Stimulated activated CD4-positive, alpha-beta T cell treated with anti-CD3 and anti-CD28 coated beads, Interleukin-12 subunit alpha, Interleukin-12 subunit beta, amount 100 ng/mL, for 48 hours (primary cell): ENCODE data around the gene COL5A1.

ENCODE experiments used
- DNase-seq, 3 donors: peaks; one replicate each; pipeline ENCODE4 v3.0.0-alpha.2; 2020; ENCODE audit warnings: low read depth in 2 of 3, low spot score in 1 of 3

The COL5A1 gene

GRCh38 chr9:134830926-134831720 lies 189.5 kb downstream of the COL5A1 start:
- no peak for DNase-seq

GRCh38 chr9:134832471-134832870 lies 190.9 kb downstream of the COL5A1 start:
- DNase-seq: no peak

- no peak for DNase-seq
Measured at GRCh38 chr9:134833294-134833880, 191.8 kb downstream of the COL5A1 start.

GRCh38 chr9:134834217-134834956 lies 192.8 kb downstream of the COL5A1 start:
- DNase-seq: no peak

GRCh38 chr9:134834957-134835419 lies 193.4 kb downstream of the COL5A1 start:
- DNase-seq: no peak

GRCh38 chr9:134835448-134835847 lies 193.8 kb downstream of the COL5A1 start:
- no peak for DNase-seq

- DNase-seq: no peak
Measured at GRCh38 chr9:134835987-134836386, 194.4 kb downstream of the COL5A1 start.

GRCh38 chr9:134836406-134836970 lies 194.9 kb downstream of the COL5A1 start:
- DNase-seq: no peak

GRCh38 chr9:134837529-134837928 lies 195.9 kb downstream of the COL5A1 start:
- no peak for DNase-seq

- no peak for DNase-seq
Measured at GRCh38 chr9:134838651-134839454, 197.2 kb downstream of the COL5A1 start.

GRCh38 chr9:134839455-134840125 lies 198.0 kb downstream of the COL5A1 start:
- DNase-seq: no peak

GRCh38 chr9:134840511-134840910 lies 198.9 kb downstream of the COL5A1 start:
- DNase-seq: no peak

GRCh38 chr9:134841180-134841904 lies 199.7 kb downstream of the COL5A1 start:
- DNase-seq: no peak

- no peak for DNase-seq
Measured at GRCh38 chr9:134842321-134842720, 200.7 kb downstream of the COL5A1 start.

GRCh38 chr9:134843740-134844139 lies 202.1 kb downstream of the COL5A1 start:
- no peak for DNase-seq

- no peak for DNase-seq
Measured at GRCh38 chr9:134844821-134845220, 203.2 kb downstream of the COL5A1 start.

- DNase-seq: no peak
Measured at GRCh38 chr9:134846187-134846586, 204.6 kb downstream of the COL5A1 start.

- no peak for DNase-seq
Measured at GRCh38 chr9:134846699-134847098, 205.1 kb downstream of the COL5A1 start.

GRCh38 chr9:134847138-134847537 lies 205.5 kb downstream of the COL5A1 start:
- no peak for DNase-seq
